Ovary (tissue), 9 donors: Measurements from ENCODE around the gene BSN. TPM values are rescaled to one million over a fixed set of nuclear protein-coding genes. Genes with fewer than 3 reads are reported as not detected.

Source experiments
- DNase-seq, 5 donors: peaks; one replicate each; pipeline ENCODE4 v3.0.0-alpha.2; 2019 to 2020
- H3K27ac ChIP-seq, 2 donors: fragments of 200-600 bp; one replicate each; pipeline versions ENCODE4 v1.5.1 to v1.8.0; 2019 to 2022
- H3K27me3 ChIP-seq: fragments of 200-600 bp; one replicate; pipeline ENCODE4 v1.8.0; 2022
- H3K36me3 ChIP-seq: fragments of 200-600 bp; sonication (generic); one replicate; pipeline ENCODE4 v1.5.1; 2019
- H3K4me1 ChIP-seq: one replicate; pipeline ENCODE4 v1.8.1; 2013; ENCODE audit warnings: mild to moderate bottlenecking, moderate library complexity; ENCODE audit not compliant: insufficient read depth
- H3K4me3 ChIP-seq: fragments of 200-600 bp; sonication (generic); one replicate; pipeline ENCODE4 v1.5.1; 2017
- H3K9me3 ChIP-seq, 2 donors: fragments of 200-600 bp in 1 of 2; sonication (generic) in 1 of 2; one replicate each; pipeline versions ENCODE4 v1.5.1 to v1.8.1; 2013 to 2019; ENCODE audit warnings: mild to moderate bottlenecking in 1 of 2, moderate library complexity in 1 of 2
- CTCF ChIP-seq, 3 donors: fragments of 450-650 bp in 2 of 3; fragments of 200-600 bp in 1 of 3; IDR thresholded peaks; one replicate each; pipeline versions ENCODE4 v1.5.1 to v1.8.0; 2016 to 2022; ENCODE audit warnings: antibody characterized with exemption in 3 of 3, mild to moderate bottlenecking in 1 of 3
- EP300 ChIP-seq: sonication (generic); formaldehyde crosslinking; IDR thresholded peaks from one replicate; pipeline ENCODE4 v1.6.1; 2017; ENCODE audit warnings: antibody characterized with exemption
- POLR2A ChIP-seq: fragments of 450-650 bp; IDR thresholded peaks from one replicate; pipeline ENCODE4 v1.6.1; 2017; ENCODE audit warnings: antibody characterized with exemption, mild to moderate bottlenecking, moderate library complexity
- WGBS, 3 donors: extraction: QIAGEN DNeasy Blood & Tissue Kit in 1 of 3; methylation state at CpG; one replicate each; pipeline versions ENCODE4 v1.1.5 to v1.1.7; 2013 to 2017; 5-methylcytosine and 5-hydroxymethylcytosine counted together
- intact Hi-C, 4 donors: fragments of 100-400 bp; cut with DNase I; formaldehyde crosslinking; loops; one replicate each; pipeline versions ENCODE4 v1.11.0 to v1.15.1; 2022 to 2023
- polyA plus RNA-seq, 2 donors: library from polyadenylated mRNA; stranded (reverse); fragments of 200-250 nt in 1 of 2; fragments of 350-450 nt in 1 of 2; fragmentation: Illumina TruSeq in 1 of 2; extraction: RNeasy Lipid Tissue Mini Kit (QIAGEN cat#74804) in 1 of 2; gene quantifications; one replicate each; pipeline ENCODE4 v1.2.3, GENCODE V29; 2013 to 2014
- total RNA-seq, 7 donors: library from RNA; depleted of rRNA in 2 of 7; stranded (reverse); fragments of >200 nt in 2 of 7; fragmentation: NEBNext Ultra II Directional in 3 of 7; extraction: Animal tissue kit (Norgen Biotek cat#: 25700) in 3 of 7; gene quantifications; one replicate each; pipeline versions ENCODE4 v1.1.0 to v1.2.4, GENCODE V29; 2016 to 2023
- donor health status: DM: no; HTN: no; CAD: no; lungs with moderate emphysema.
- donor health status: DM: no; HTN: no; CAD: no.
- donor health status: Bipolar disorder and iron deficiency.
- donor health status: DM: yes; HTN: yes; CAD: no.
- donor health status: DM: no; HTN: no; CAD: no.
- donor health status: DM: yes; HTN: yes; CAD: no.

Gene BSN
- total and polyA plus RNA-seq, 9 donors = 0.12 to 3.5 (median 0.77) TPM

GRCh38 chr3:49705390-49705960 is 151.2 kb downstream of the BSN start:
- no peak for DNase-seq
- no peaks in the 10 kb centered on the region for H3K36me3 ChIP-seq
- no peak for TF ChIP-seq EP300
- no peak for TF ChIP-seq POLR2A
- TF ChIP-seq CTCF (IDR thresholded peaks at IDR 0.05) = no peak
- WGBS, 3 donors = 85 to 88% (median 86%) methylated on average over 14 to 17 of the region's 17 CpGs
- H3K4me3 ChIP-seq = no peak overlapping the region
- no peak overlapping the region for H3K27ac ChIP-seq
- no peaks in the 10 kb centered on the region for H3K4me1 ChIP-seq
- H3K27me3 ChIP-seq = no peaks in the 10 kb centered on the region
- H3K9me3 ChIP-seq = no peaks in the 10 kb centered on the region
- intact Hi-C loops = loop anchor here in 1 of 4 donors (10.0 kb wide), 1 partner anchor 199 kb away; the partner anchor contains the start of gene MST1R

GRCh38 chr3:49706456-49707112 is 152.3 kb downstream of the BSN start:
- H3K27me3 ChIP-seq = no peaks in the 10 kb centered on the region
- intact Hi-C loops = loop anchor here in 1 of 4 donors (10.0 kb wide), 1 partner anchor 198 kb away; the partner anchor contains the start of gene MST1R
- no peaks in the 10 kb centered on the region for H3K36me3 ChIP-seq
- no peak overlapping the region for H3K27ac ChIP-seq
- TF ChIP-seq CTCF (IDR thresholded peaks at IDR 0.05) = no peak
- TF ChIP-seq EP300 = no peak
- no peak for TF ChIP-seq POLR2A
- no peak overlapping the region for H3K4me3 ChIP-seq
- no peaks in the 10 kb centered on the region for H3K4me1 ChIP-seq
- no peak for DNase-seq
- 79 to 81% (median 80%) methylated on average over 9 of the region's 9 CpGs for WGBS, 3 donors
- no peaks in the 10 kb centered on the region for H3K9me3 ChIP-seq

GRCh38 chr3:49707113-49707480 is 152.8 kb downstream of the BSN start:
- TF ChIP-seq EP300 (no peak), POLR2A (no peak), CTCF (IDR thresholded peaks at IDR 0.05) (no peak)
- intact Hi-C loops = loop anchor here in 1 of 4 donors (10.0 kb wide), 1 partner anchor 198 kb away; the partner anchor contains the start of gene MST1R
- Histone ChIP-seq H3K4me1 (no peaks in the 10 kb centered on the region), H3K27me3 (no peaks in the 10 kb centered on the region), H3K4me3 (no peak overlapping the region), H3K36me3 (no peaks in the 10 kb centered on the region), H3K9me3 (no peaks in the 10 kb centered on the region), H3K27ac (no peak overlapping the region)
- 49 to 56% (median 56%) methylated on average over 4 of the region's 4 CpGs for WGBS, 3 donors
- DNase-seq = no peak

GRCh38 chr3:49709852-49710251 is 155.6 kb downstream of the BSN start:
- Histone ChIP-seq H3K36me3 (no peaks in the 10 kb centered on the region), H3K27ac (no peak overlapping the region)

More at GRCh38 chr3:49709852-49710251, 155.6 kb downstream of the BSN start:
- DNase-seq = no peak
- Histone ChIP-seq H3K4me1 (no peaks in the 10 kb centered on the region), H3K9me3 (no peaks in the 10 kb centered on the region), H3K27me3 (no peaks in the 10 kb centered on the region), H3K4me3 (no peak overlapping the region)
- no peak for TF ChIP-seq POLR2A
- no peak for TF ChIP-seq CTCF (IDR thresholded peaks at IDR 0.05)
- no peak for TF ChIP-seq EP300
- intact Hi-C loops = loop anchor here in 1 of 4 donors (10.0 kb wide), 2 partner anchors 135 to 195 kb away; partner anchors contain the start of gene MST1R
- WGBS, 3 donors = 93 to 97% (median 94%) methylated on average over 8 of the region's 8 CpGs
